Naive thymus-derived CD4-positive, alpha-beta T cell (primary cell): Measurements from ENCODE around the gene CCT2. TPM values are rescaled to one million over a fixed set of nuclear protein-coding genes. Genes with fewer than 3 reads are reported as not detected.

Experiments used
- ATAC-seq: fragments of 150-1000 bp; cut with Tn5 transposase; 2 replicates; pipeline ENCODE4 v1.10.0; 2021; ENCODE audit warnings: mild to moderate bottlenecking, moderate library complexity
- CTCF ChIA-PET: fragments of 350-600 bp; sonication (Branson Sonifier 250); formaldehyde crosslinking; loops from one replicate; lab custom pipeline; 2021; ENCODE audit warnings: antibody characterized with exemption; lab: Charles Lee
- POLR2A ChIA-PET: fragments of 350-600 bp; sonication (Branson Sonifier 250); formaldehyde crosslinking; loops from one replicate; lab custom pipeline; 2021; ENCODE audit warnings: antibody characterized with exemption, inconsistent platforms; lab: Charles Lee
- DNase-seq, 9 donors: peaks; one replicate each; pipeline versions ENCODE4 v3.0.0 to v3.0.0-alpha.2; 2020 to 2022; ENCODE audit warnings: mixed read lengths in 1 of 9
- H3K27ac ChIP-seq: one replicate; pipeline ENCODE4 v1.7.0; 2013; ENCODE audit warnings: mild to moderate bottlenecking, low read depth, low read length, moderate library complexity
- H3K27me3 ChIP-seq, 2 donors: one replicate each; pipeline ENCODE4 v1.7.0; 2013; ENCODE audit warnings: low read length in 2 of 2, mild to moderate bottlenecking in 2 of 2, moderate library complexity in 2 of 2; ENCODE audit not compliant: control insufficient read depth in 2 of 2, insufficient read depth in 2 of 2
- H3K36me3 ChIP-seq, 3 experiments: 1 replicate in 2 of 3; 2 replicates in 1 of 3; pipeline ENCODE4 v1.7.0; 2013; ENCODE audit warnings: low read length in 3 of 3, mild to moderate bottlenecking in 3 of 3, moderate library complexity in 1 of 3; ENCODE audit not compliant: insufficient read depth in 3 of 3, control insufficient read depth in 2 of 3
- H3K4me1 ChIP-seq, 2 donors: one replicate each; pipeline ENCODE4 v1.7.0; 2013; ENCODE audit warnings: low read length in 2 of 2, mild to moderate bottlenecking in 2 of 2, moderate library complexity in 1 of 2; ENCODE audit not compliant: control insufficient read depth in 2 of 2, insufficient read depth in 2 of 2
- H3K4me3 ChIP-seq: 2 replicates; pipeline ENCODE4 v1.7.0; 2013; ENCODE audit warnings: mild to moderate bottlenecking, low read length
- H3K9me3 ChIP-seq, 3 experiments: 1 replicate in 2 of 3; 2 replicates in 1 of 3; pipeline ENCODE4 v1.7.0; 2013; ENCODE audit warnings: low read length in 3 of 3; ENCODE audit not compliant: control insufficient read depth in 2 of 3
- H3K27ac Mint-ChIP-seq, 9 donors: one replicate each; pipeline ENCODE4 v1.8.0; 2020 to 2022; ENCODE audit warnings: mixed read lengths in 9 of 9, mild to moderate bottlenecking in 8 of 9, moderate library complexity in 5 of 9, inconsistent platforms in 2 of 9
- H3K27me3 Mint-ChIP-seq, 5 donors: one replicate each; pipeline ENCODE4 v1.8.0; 2021 to 2022; ENCODE audit warnings: mixed read lengths in 5 of 5, mild to moderate bottlenecking in 1 of 5
- H3K36me3 Mint-ChIP-seq, 5 donors: one replicate each; pipeline ENCODE4 v1.8.0; 2020 to 2022; ENCODE audit warnings: mixed read lengths in 5 of 5, mild to moderate bottlenecking in 3 of 5, inconsistent platforms in 1 of 5
- H3K4me1 Mint-ChIP-seq, 7 donors: one replicate each; pipeline ENCODE4 v1.8.0; 2020 to 2022; ENCODE audit warnings: mixed read lengths in 7 of 7, mild to moderate bottlenecking in 3 of 7, inconsistent platforms in 1 of 7
- H3K4me3 Mint-ChIP-seq, 10 donors: one replicate each; pipeline ENCODE4 v1.8.0; 2020 to 2022; ENCODE audit warnings: mild to moderate bottlenecking in 10 of 10, mixed read lengths in 10 of 10, moderate library complexity in 6 of 10, inconsistent platforms in 2 of 10
- H3K9me3 Mint-ChIP-seq, 11 donors: one replicate each; pipeline ENCODE4 v1.8.0; 2020 to 2022; ENCODE audit warnings: mixed read lengths in 11 of 11, mild to moderate bottlenecking in 4 of 11, inconsistent platforms in 1 of 11, moderate library complexity in 1 of 11
- intact Hi-C, 2 donors: fragments of 100-400 bp; cut with micrococcal nuclease; formaldehyde crosslinking; loops; one replicate each; pipeline ENCODE4 v1.15.1; 2023
- polyA plus RNA-seq, 2 donors: library from polyadenylated mRNA; unstranded; fragments of 300-500 nt; fragmentation: Illumina TruSeq; gene quantifications; one replicate each; pipeline ENCODE4 v1.2.3, GENCODE V29; 2021
- total RNA-seq, 6 experiments: library from RNA in 5 of 6; stranded (reverse) in 5 of 6; gene quantifications; 1 replicate in 5 of 6; 2 replicates in 1 of 6; pipeline ENCODE4 v1.2.3 and lab custom pipeline; 2021 to 2026

CCT2 gene
- total RNA-seq, result 100 to 1,000 TPM; 106 to 200 (median 157) TPM
- polyA plus RNA-seq, result 100 to 1,000 TPM; 140 to 156 TPM
- total RNA-seq (lab: John Stamatoyannopoulos, UW), result 150 reads per million, percentile 90 among the genes with 10 or more reads in this experiment

GRCh38 chr12:69585189-69586062, at the start of gene CCT2:
TSS of gene CCT2 (plus strand) at chr12:69585459. CDS start at chr12:69585522, 63 bp downstream.
- peak within 1 kb of the TSS; percentile 84 to 97 (median 95) for H3K4me3 Mint-ChIP-seq
- intact Hi-C loops, result loop anchor here (1.0 to 10.0 kb wide), 17 partner anchors 13 to 779 kb away; partner anchors contain the start of genes CNOT2 (in 2 of the 2), CPSF6 (in 2 of the 2), FRS2 (in 2 of the 2) and KCNMB4 (in 2 of the 2)
- H3K36me3 Mint-ChIP-seq, result peaks cover 3 to 16% (median 11%) of the 10 kb centered on the region in 5 donors
- Histone ChIP-seq H3K4me3 (peak within 1 kb of the TSS; percentile 100), H3K27me3 (no peaks in the 10 kb centered on the region), H3K4me1 (peaks cover 7 to 11% of the 10 kb centered on the region in 2 donors), H3K27ac (peak within 1 kb of the TSS; percentile 96), H3K9me3 (no peaks in the 10 kb centered on the region), H3K36me3 (peaks cover 5 to 37% (median 14%) of the 10 kb centered on the region in 3 experiments)
- H3K9me3 Mint-ChIP-seq, result no peaks in the 10 kb centered on the region
- ChIA-PET CTCF (no interaction called here), POLR2A (interaction anchor here (0.8 to 1.6 kb wide), 3 partner anchors 250 to 296 kb away, joined by 4 to 17 read pairs (median 4); no protein-coding TSS in a partner anchor)
- no peaks in the 10 kb centered on the region for H3K27me3 Mint-ChIP-seq
- H3K27ac Mint-ChIP-seq, result peak within 1 kb of the TSS; percentile 91 to 98 (median 97)
- ATAC-seq, result peak; percentile 97
- H3K4me1 Mint-ChIP-seq, result peaks cover 9 to 28% (median 17%) of the 10 kb centered on the region in 7 donors
- DNase-seq, result peak; percentile 88 to 96 (median 95)

DNA sequence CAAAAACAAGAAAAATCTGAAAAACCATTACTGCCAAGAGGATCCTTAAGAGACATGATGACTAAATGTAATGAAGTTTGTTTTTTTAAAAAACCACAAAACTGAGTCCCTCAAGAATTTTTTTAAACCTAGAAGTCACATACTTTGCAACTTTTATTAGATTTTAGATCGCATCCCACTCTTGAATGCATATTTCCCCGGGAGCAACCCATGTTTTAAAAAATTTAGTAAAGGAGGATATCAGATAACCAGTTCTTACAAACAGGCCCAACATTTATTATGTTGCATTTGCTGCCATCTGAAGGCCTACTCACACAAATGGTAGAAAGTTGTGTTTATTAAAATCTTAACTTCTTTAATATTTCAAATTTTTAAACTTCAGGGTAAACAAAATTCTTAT, 44.3 kb upstream of the CCT2 start:
- H3K4me3 Mint-ChIP-seq, result no peak overlapping the region
- no peaks in the 10 kb centered on the region for H3K4me1 ChIP-seq
- ChIA-PET CTCF (no interaction called here), POLR2A (no interaction called here)
- no peaks in the 10 kb centered on the region for H3K27me3 Mint-ChIP-seq
- peaks cover 0 to 6% (median 0%) of the 10 kb centered on the region in 7 donors for H3K4me1 Mint-ChIP-seq
- peak overlapping the region in 2 of 9 donors; percentile 13 to 16 for H3K27ac Mint-ChIP-seq
- intact Hi-C loops, result no loop called here
- no peak overlapping the region for H3K27ac ChIP-seq
- H3K4me3 ChIP-seq, result no peak overlapping the region
- ATAC-seq (no peak), DNase-seq (no peak)
- H3K36me3 ChIP-seq, result peaks cover 0 to 3% (median 0%) of the 10 kb centered on the region in 3 experiments
- H3K27me3 ChIP-seq, result no peaks in the 10 kb centered on the region
- H3K9me3 Mint-ChIP-seq, result peaks cover 5 to 12% (median 7%) of the 10 kb centered on the region in 11 donors
- H3K9me3 ChIP-seq, result peaks cover 0 to 3% (median 0%) of the 10 kb centered on the region in 3 experiments
- H3K36me3 Mint-ChIP-seq, result peaks cover 6 to 46% (median 25%) of the 10 kb centered on the region in 5 donors

DNA sequence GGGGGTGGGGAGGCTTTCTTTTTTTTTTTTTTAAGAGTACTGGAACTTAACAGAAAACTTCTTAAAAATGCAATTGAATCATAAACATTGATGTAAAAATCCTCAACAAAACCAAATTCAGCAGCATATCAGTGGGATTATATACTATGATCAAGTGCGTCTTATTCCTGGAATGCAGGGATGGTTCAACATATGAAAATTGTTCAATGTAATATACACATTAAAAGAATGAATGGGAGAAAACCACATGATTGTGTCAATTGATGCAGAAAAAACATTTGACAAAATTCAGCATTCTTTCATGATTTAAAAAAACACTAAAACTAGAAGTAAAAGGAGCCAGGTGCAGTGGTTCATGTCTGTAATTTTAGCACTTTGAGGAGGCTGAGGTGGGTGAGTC, 41.2 kb upstream of the CCT2 start:
- Histone ChIP-seq H3K27ac (no peak overlapping the region), H3K4me3 (no peak overlapping the region), H3K36me3 (peaks cover 0 to 3% (median 0%) of the 10 kb centered on the region in 3 experiments), H3K4me1 (no peaks in the 10 kb centered on the region), H3K9me3 (peaks cover 0 to 3% (median 0%) of the 10 kb centered on the region in 3 experiments), H3K27me3 (no peaks in the 10 kb centered on the region)
- peaks cover 5 to 12% (median 7%) of the 10 kb centered on the region in 11 donors for H3K9me3 Mint-ChIP-seq
- peaks cover 0 to 9% (median 3%) of the 10 kb centered on the region in 7 donors for H3K4me1 Mint-ChIP-seq
- H3K27me3 Mint-ChIP-seq, result no peaks in the 10 kb centered on the region
- H3K36me3 Mint-ChIP-seq, result peaks cover 6 to 36% (median 22%) of the 10 kb centered on the region in 5 donors
- DNase-seq (no peak), ATAC-seq (no peak)
- CTCF ChIA-PET, result no interaction called here
- no peak overlapping the region for H3K27ac Mint-ChIP-seq
- no peak overlapping the region for H3K4me3 Mint-ChIP-seq
- POLR2A ChIA-PET, result interaction anchor here (0.8 kb wide), 1 partner anchor 213 kb away, joined by 3 read pairs; no protein-coding TSS in a partner anchor
- intact Hi-C loops, result no loop called here

- H3K27me3 ChIP-seq, result no peaks in the 10 kb centered on the region
- no peak overlapping the region for H3K4me3 ChIP-seq
- Mint-ChIP-seq H3K27ac (no peak overlapping the region), H3K4me1 (peaks cover 3 to 18% (median 5%) of the 10 kb centered on the region in 7 donors), H3K9me3 (peaks cover 5 to 12% (median 7%) of the 10 kb centered on the region in 11 donors), H3K4me3 (no peak overlapping the region), H3K27me3 (no peaks in the 10 kb centered on the region), H3K36me3 (peaks cover 6 to 43% (median 27%) of the 10 kb centered on the region in 5 donors)
- DNase-seq (no peak), ATAC-seq (no peak)
- ChIA-PET POLR2A (no interaction called here), CTCF (no interaction called here)
- H3K4me1 ChIP-seq, result no peaks in the 10 kb centered on the region
- H3K36me3 ChIP-seq, result peaks cover 0 to 3% (median 0%) of the 10 kb centered on the region in 3 experiments
- peaks cover 0 to 3% (median 0%) of the 10 kb centered on the region in 3 experiments for H3K9me3 ChIP-seq
- H3K27ac ChIP-seq, result no peak overlapping the region
- intact Hi-C loops, result no loop called here
These were observed 40.2 kb upstream of the CCT2 start for GRCh38 chr12:69545081-69545480.

DNA sequence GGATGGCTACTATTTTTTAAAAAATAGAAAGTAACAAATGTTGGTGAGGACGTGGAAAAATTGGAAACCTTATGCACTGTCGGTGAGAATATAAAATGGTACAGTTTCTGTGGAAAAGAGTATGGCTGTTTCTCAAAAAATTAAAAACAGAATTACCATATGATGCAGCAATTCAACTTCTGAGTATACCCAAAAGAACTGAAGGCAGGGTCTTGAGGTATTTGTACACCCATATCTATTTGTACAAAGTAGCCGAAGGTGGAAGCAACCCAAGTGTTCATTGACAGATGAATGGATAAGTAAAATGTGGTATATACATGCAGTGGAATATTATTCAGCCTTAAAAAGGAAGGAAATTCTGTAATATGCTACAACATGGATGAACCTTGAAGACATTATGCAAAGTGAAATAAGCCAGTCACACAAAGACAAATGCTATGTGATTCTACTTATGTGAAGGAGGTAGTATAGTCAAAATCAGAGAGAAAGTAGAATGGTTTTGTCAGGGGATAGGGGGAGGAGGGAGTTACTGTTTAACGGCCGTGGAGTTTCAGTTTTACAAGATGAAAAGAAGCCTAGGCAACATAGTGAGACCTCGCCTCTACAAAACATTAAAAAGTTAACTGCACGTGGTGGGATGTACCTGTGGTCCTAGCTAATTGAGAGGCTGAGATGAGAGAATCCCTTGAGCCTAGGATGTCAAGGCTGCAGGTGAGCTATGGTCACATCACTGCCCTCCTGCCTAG, 38.4 kb upstream of the CCT2 start:
- Histone ChIP-seq H3K27ac (no peak overlapping the region), H3K4me3 (no peak overlapping the region), H3K27me3 (no peaks in the 10 kb centered on the region), H3K9me3 (peaks cover 0 to 3% (median 0%) of the 10 kb centered on the region in 3 experiments), H3K36me3 (no peaks in the 10 kb centered on the region), H3K4me1 (no peaks in the 10 kb centered on the region)
- CTCF ChIA-PET, result no interaction called here
- DNase-seq, result no peak
- Mint-ChIP-seq H3K27me3 (no peaks in the 10 kb centered on the region), H3K4me1 (peaks cover 0 to 21% (median 6%) of the 10 kb centered on the region in 7 donors), H3K9me3 (peaks cover 5 to 12% (median 7%) of the 10 kb centered on the region in 11 donors), H3K36me3 (peaks cover 6 to 35% (median 17%) of the 10 kb centered on the region in 5 donors), H3K27ac (peak overlapping the region in 1 of 9 donors; percentile 34), H3K4me3 (no peak overlapping the region)
- POLR2A ChIA-PET, result no interaction called here
- no peak for ATAC-seq
- intact Hi-C loops, result no loop called here

- no peak overlapping the region for H3K4me3 ChIP-seq
- peaks cover 0 to 6% (median under 1%) of the 10 kb centered on the region in 11 donors for H3K9me3 Mint-ChIP-seq
- H3K4me3 Mint-ChIP-seq, result no peak overlapping the region
- H3K36me3 ChIP-seq, result no peaks in the 10 kb centered on the region
- H3K27ac ChIP-seq, result no peak overlapping the region
- ChIA-PET POLR2A (no interaction called here), CTCF (interaction anchor here (1.1 kb wide), 1 partner anchor 256 kb away, joined by 3 read pairs; no protein-coding TSS in a partner anchor)
- H3K36me3 Mint-ChIP-seq, result peaks cover under 1 to 26% (median 11%) of the 10 kb centered on the region in 5 donors
- H3K27me3 Mint-ChIP-seq, result no peaks in the 10 kb centered on the region
- peaks cover 0 to under 1% (median 0%) of the 10 kb centered on the region in 3 experiments for H3K9me3 ChIP-seq
- peak overlapping the region in 1 of 9 donors; percentile 15 for H3K27ac Mint-ChIP-seq
- DNase-seq (no peak), ATAC-seq (no peak)
- H3K27me3 ChIP-seq, result no peaks in the 10 kb centered on the region
- H3K4me1 Mint-ChIP-seq, result peaks cover 0 to 21% (median 6%) of the 10 kb centered on the region in 7 donors
- no peaks in the 10 kb centered on the region for H3K4me1 ChIP-seq
- intact Hi-C loops, result no loop called here
These were observed 36.6 kb upstream of the CCT2 start for GRCh38 chr12:69548687-69549086.
